ENCODE results near the gene CHSY3.

Gene CHSY3

DNA sequence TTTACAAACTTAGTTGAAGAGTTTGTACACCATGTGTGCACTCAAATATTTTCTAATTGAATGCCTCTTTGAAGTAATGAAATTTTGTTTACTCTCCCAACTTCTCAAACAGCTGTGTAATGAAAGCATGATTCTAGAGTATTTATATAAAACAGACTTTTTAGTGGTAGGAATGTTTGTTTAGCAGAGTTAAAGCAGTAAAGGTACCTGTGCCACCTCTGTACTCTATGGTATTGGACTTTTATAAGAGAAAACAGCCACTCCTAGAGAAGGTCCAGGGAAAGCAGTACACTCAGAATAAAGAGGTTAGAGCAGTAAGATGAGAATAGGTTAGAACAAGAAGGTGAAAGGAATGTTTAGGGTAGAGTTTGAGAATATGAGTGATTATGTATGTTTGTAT is 163.1 kb downstream of the CHSY3 start:
- TF ChIP-seq, protein P1, sequence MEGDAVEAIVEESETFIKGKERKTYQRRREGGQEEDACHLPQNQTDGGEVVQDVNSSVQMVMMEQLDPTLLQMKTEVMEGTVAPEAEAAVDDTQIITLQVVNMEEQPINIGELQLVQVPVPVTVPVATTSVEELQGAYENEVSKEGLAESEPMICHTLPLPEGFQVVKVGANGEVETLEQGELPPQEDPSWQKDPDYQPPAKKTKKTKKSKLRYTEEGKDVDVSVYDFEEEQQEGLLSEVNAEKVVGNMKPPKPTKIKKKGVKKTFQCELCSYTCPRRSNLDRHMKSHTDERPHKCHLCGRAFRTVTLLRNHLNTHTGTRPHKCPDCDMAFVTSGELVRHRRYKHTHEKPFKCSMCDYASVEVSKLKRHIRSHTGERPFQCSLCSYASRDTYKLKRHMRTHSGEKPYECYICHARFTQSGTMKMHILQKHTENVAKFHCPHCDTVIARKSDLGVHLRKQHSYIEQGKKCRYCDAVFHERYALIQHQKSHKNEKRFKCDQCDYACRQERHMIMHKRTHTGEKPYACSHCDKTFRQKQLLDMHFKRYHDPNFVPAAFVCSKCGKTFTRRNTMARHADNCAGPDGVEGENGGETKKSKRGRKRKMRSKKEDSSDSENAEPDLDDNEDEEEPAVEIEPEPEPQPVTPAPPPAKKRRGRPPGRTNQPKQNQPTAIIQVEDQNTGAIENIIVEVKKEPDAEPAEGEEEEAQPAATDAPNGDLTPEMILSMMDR (conservative IDR thresholded peaks at IDR 0.05; ENCODE audit: low read depth, low read length): no peak
- DNase-seq (ENCODE audit: low read depth): no peak
- H3K4me3 ChIP-seq (ENCODE audit: low read length): no peak overlapping the region

DNA sequence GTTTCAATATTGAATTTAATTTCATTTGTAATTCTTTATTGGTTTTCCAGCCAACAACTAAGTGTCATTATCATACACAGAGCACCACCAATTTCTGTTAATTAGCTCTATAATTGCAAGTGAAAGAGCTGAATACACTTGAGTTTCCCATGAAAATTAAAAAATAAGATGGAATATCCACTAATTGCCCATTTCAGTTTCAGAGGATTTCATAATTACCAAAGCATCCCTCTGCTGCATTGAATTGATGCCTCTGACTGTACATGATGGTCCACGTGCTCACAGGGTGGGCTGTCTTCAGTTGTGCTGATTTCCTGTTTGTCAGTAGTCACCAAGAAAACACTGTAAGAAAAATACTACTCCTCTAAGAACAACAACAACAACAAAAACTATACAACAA is 163.8 kb downstream of the CHSY3 start:
- no peak for DNase-seq (ENCODE audit: low read depth)
- TF ChIP-seq, protein P1 (conservative IDR thresholded peaks at IDR 0.05; ENCODE audit: low read depth, low read length): no peak
- no peak overlapping the region for H3K4me3 ChIP-seq (ENCODE audit: low read length)

DNA sequence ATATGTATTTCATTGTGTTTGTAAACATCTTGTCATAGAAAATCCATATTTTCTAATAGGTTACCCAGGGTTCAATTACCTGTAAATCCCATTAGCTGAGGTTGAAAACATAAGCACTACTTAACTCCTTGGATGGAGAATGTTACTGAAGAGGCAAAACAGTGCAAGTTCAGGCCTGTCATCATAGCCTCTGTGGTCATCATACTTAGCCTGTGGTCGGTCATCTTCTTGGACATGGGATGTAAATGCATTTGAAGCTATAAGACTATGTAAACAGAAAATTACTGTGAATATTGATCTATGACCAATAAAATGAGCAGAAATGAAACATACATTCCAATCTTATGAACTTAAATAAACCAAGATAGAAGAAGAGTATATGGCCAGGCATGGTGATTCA is 164.7 kb downstream of the CHSY3 start:
- no peak for DNase-seq (ENCODE audit: low read depth)
- TF ChIP-seq, protein P1 (conservative IDR thresholded peaks at IDR 0.05; ENCODE audit: low read depth, low read length): no peak
- H3K4me3 ChIP-seq (ENCODE audit: low read length): no peak overlapping the region

DNA sequence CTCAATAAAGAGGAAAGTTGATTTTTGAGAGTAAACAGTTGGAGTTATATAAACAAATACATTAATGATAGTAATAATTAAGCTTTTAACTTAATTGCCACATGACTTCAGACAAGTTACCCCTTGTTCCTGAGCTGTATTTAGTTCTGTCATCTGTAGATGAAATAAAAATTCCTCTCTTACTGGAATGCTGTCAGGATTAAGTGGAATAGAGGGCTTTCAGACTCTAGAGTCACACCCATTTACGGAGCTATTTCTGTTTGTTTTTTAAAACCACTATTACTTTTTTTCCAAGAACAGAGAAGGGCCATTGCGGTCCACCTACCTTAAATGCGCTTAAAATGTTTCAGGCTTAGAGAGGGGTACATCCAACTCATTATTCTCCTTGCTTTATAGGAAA is 170.6 kb downstream of the CHSY3 start:
- no peak overlapping the region for H3K4me3 ChIP-seq (ENCODE audit: low read length)
- TF ChIP-seq, protein P1 (conservative IDR thresholded peaks at IDR 0.05; ENCODE audit: low read depth, low read length): no peak
- DNase-seq (ENCODE audit: low read depth): peak; percentile 6

DNA sequence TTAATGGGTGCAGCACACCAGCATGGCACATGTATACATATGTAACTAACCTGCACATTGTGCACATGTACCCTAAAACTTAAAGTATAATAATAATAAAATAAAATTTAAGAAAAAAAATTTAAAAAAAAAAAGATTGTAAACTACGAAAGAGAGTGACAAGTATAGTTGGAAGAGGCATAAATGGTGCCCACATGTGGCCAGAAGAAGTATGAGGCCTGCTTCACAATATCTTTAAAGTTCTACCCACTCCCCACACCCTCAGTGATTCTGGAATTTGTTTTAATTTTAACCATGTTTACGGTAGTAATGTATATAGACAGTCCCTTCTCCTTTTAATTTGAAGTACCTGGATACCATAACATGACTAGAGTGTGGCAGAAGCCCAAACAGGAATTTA is 172.7 kb downstream of the CHSY3 start:
- no peak overlapping the region for H3K4me3 ChIP-seq (ENCODE audit: low read length)
- TF ChIP-seq, protein P1 (conservative IDR thresholded peaks at IDR 0.05; ENCODE audit: low read depth, low read length): peak; percentile 37
- no peak for DNase-seq (ENCODE audit: low read depth)

DNA sequence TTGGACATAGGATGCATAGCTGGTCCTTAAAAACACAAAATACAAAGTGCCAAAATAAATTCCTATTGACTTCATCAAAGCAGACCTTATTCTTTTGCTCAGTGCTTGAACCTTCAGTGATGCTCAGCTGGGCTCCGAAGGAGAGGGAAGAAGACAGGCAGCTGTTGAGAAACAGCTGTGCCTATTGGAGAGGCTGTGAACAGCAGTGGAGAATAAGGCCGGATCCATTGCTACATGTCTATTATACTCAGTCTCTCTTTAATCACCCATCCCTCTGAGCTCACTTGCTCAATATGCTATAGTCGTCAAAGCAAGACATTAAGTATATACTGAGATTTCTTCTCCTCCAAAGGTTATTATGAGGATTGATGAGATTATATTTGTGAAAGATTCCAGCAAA is 174.4 kb downstream of the CHSY3 start:
- H3K4me3 ChIP-seq (ENCODE audit: low read length): no peak overlapping the region
- DNase-seq (ENCODE audit: low read depth): no peak
- TF ChIP-seq, protein P1 (conservative IDR thresholded peaks at IDR 0.05; ENCODE audit: low read depth, low read length): no peak

DNA sequence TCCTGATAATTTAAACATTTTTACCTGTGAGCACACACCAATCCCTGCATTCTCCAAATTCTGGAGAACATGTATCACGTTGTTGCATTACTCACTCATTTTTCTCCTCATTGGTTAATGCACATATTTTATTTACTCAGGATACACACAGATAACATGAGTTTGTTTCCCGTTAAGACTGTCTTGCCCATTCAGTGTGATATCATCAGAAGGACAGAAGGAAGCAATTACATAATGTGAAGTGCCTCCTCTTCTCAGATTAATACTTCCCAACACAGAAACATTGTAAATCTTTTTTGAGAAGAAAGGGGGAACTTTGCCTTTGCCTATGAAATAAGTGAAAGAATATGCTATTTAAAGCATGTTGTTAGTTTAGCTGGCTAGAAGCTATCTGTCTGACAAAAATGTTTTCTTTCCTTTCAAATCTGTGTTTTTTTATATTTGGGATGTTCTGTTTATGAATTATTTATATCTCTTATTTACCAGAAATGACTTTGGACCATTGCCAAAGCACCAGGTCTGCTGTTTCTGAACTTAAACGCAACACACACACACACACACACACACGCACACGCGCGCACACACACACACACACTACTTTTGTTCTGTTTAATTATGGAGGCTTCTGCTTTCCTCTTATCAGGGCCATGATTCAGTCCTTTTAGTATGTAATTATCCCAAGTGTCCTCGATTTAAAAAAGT is 186.5 kb downstream of the CHSY3 start:
- H3K4me3 ChIP-seq (ENCODE audit: low read length): no peak overlapping the region
- TF ChIP-seq, protein P1 (conservative IDR thresholded peaks at IDR 0.05; ENCODE audit: low read depth, low read length): no peak
- DNase-seq (ENCODE audit: low read depth): no peak
